Trophoblast cell (in vitro differentiated cells and primary cell): ENCODE data around the gene CCK.

Source experiments
- DNase-seq, 2 donors: peaks; one replicate each; pipeline ENCODE4 v3.0.0-alpha.2; 2016
- H2AFZ ChIP-seq: 2 replicates; pipeline ENCODE4 v1.6.1; 2013; ENCODE audit warnings: low read length, moderate library complexity, mild to moderate bottlenecking; ENCODE audit not compliant: insufficient read depth, poor library complexity
- H2AK5ac ChIP-seq: 2 replicates; pipeline ENCODE4 v1.6.1; 2013; ENCODE audit warnings: mild to moderate bottlenecking, low read length
- H2BK120ac ChIP-seq: 2 replicates; pipeline ENCODE4 v1.6.1; 2013; ENCODE audit warnings: low read length, mild to moderate bottlenecking, moderate library complexity; ENCODE audit not compliant: insufficient read depth, poor library complexity
- H2BK12ac ChIP-seq: 2 replicates; pipeline ENCODE4 v1.6.1; 2013; ENCODE audit warnings: mild to moderate bottlenecking, low read length, moderate library complexity
- H2BK5ac ChIP-seq: 2 replicates; pipeline ENCODE4 v1.6.1; 2013; ENCODE audit warnings: low read length, low read depth, moderate library complexity, mild to moderate bottlenecking; ENCODE audit not compliant: poor library complexity
- H3K14ac ChIP-seq: 2 replicates; pipeline ENCODE4 v1.6.1; 2013; ENCODE audit warnings: mild to moderate bottlenecking, low read length
- H3K18ac ChIP-seq: 2 replicates; pipeline ENCODE4 v1.6.1; 2013; ENCODE audit warnings: mild to moderate bottlenecking, low read length
- H3K23ac ChIP-seq: 2 replicates; pipeline ENCODE4 v1.6.1; 2013; ENCODE audit warnings: low read length
- H3K27ac ChIP-seq: 2 replicates; pipeline ENCODE4 v1.5.1; 2013; ENCODE audit warnings: low read depth, mild to moderate bottlenecking, inconsistent platforms, low read length, moderate library complexity
- H3K27me3 ChIP-seq: 2 replicates; pipeline ENCODE4 v1.6.1; 2013; ENCODE audit warnings: inconsistent platforms, mild to moderate bottlenecking, low read length, moderate library complexity; ENCODE audit not compliant: insufficient read depth
- H3K36me3 ChIP-seq, 2 experiments: 1 replicate in 1 of 2; 2 replicates in 1 of 2; pipeline ENCODE4 v1.6.1; 2013; ENCODE audit warnings: low read length in 2 of 2, mild to moderate bottlenecking in 2 of 2, moderate library complexity in 1 of 2; ENCODE audit not compliant: insufficient read depth in 2 of 2, control insufficient read depth in 1 of 2
- H3K4ac ChIP-seq: 2 replicates; pipeline ENCODE4 v1.6.1; 2013; ENCODE audit warnings: low read depth, mild to moderate bottlenecking, low read length, moderate library complexity
- H3K4me1 ChIP-seq, 2 experiments: 1 replicate in 1 of 2; 2 replicates in 1 of 2; pipeline ENCODE4 v1.6.1; 2013; ENCODE audit warnings: low read length in 2 of 2, mild to moderate bottlenecking in 2 of 2, moderate library complexity in 1 of 2; ENCODE audit not compliant: insufficient read depth in 2 of 2, control insufficient read depth in 1 of 2
- H3K4me2 ChIP-seq: 2 replicates; pipeline ENCODE4 v1.6.1; 2013; ENCODE audit warnings: inconsistent platforms, mild to moderate bottlenecking, low read length, moderate library complexity
- H3K4me3 ChIP-seq: 2 replicates; pipeline ENCODE4 v1.5.1; 2013; ENCODE audit warnings: mild to moderate bottlenecking, low read depth, low read length, inconsistent platforms
- H3K79me1 ChIP-seq: one replicate; pipeline ENCODE4 v1.6.1; 2013; ENCODE audit warnings: low read length
- H3K79me2 ChIP-seq: 2 replicates; pipeline ENCODE4 v1.6.1; 2013; ENCODE audit warnings: low read length, mild to moderate bottlenecking; ENCODE audit not compliant: control insufficient read depth, insufficient read depth, poor library complexity
- H3K9ac ChIP-seq: 2 replicates; pipeline ENCODE4 v1.6.1; 2013; ENCODE audit warnings: mild to moderate bottlenecking, low read length
- H3K9me3 ChIP-seq: 2 replicates; pipeline ENCODE4 v1.6.1; 2013; ENCODE audit warnings: low read depth, mild to moderate bottlenecking, control low read depth, inconsistent platforms, low read length; ENCODE audit not compliant: insufficient read depth
- H4K12ac ChIP-seq: 2 replicates; pipeline ENCODE4 v1.6.1; 2013; ENCODE audit warnings: low read depth, mild to moderate bottlenecking, low read length, moderate library complexity
- H4K8ac ChIP-seq: 2 replicates; pipeline ENCODE4 v1.6.1; 2013; ENCODE audit warnings: low read depth, mild to moderate bottlenecking, low read length, moderate library complexity
- H4K91ac ChIP-seq: one replicate; pipeline ENCODE4 v1.6.1; 2013; ENCODE audit warnings: low read depth, mild to moderate bottlenecking, low read length, moderate library complexity
- WGBS: extraction: QIAGEN DNeasy Blood & Tissue Kit; methylation state at CpG from one replicate; pipeline ENCODE4 v1.1.7; 2013; ENCODE audit warnings: missing lambda C conversion rate; ENCODE audit not compliant: insufficient read length, insufficient coverage; ENCODE audit errors: extremely low coverage; 5-methylcytosine and 5-hydroxymethylcytosine counted together

The CCK gene

GRCh38 chr3:42269647-42270046 is 3.7 kb upstream of the CCK start:
- no peak overlapping the region for H3K18ac ChIP-seq
- no peak overlapping the region for H2AK5ac ChIP-seq
- no peaks in the 10 kb centered on the region for H3K36me3 ChIP-seq
- peaks cover 11% of the 10 kb centered on the region for H3K9me3 ChIP-seq
- no peaks in the 10 kb centered on the region for H3K79me1 ChIP-seq
- no peak overlapping the region for H4K8ac ChIP-seq
- no peak overlapping the region for H2BK12ac ChIP-seq
- no CpG with 5 or more reads among the region's 7 CpGs for WGBS
- no peaks in the 10 kb centered on the region for H3K4me1 ChIP-seq
- no peak overlapping the region for H3K14ac ChIP-seq
- H3K4me3 ChIP-seq = no peak overlapping the region
- no peak overlapping the region for H3K4ac ChIP-seq
- H4K12ac ChIP-seq = no peak overlapping the region
- no peak overlapping the region for H3K27ac ChIP-seq
- DNase-seq = no peak
- no peak overlapping the region for H2BK120ac ChIP-seq
- H4K91ac ChIP-seq = no peak overlapping the region
- H2AFZ ChIP-seq = no peak overlapping the region
- H2BK5ac ChIP-seq = no peak overlapping the region
- H3K79me2 ChIP-seq = no peaks in the 10 kb centered on the region
- H3K9ac ChIP-seq = no peak overlapping the region
- H3K27me3 ChIP-seq = peaks cover 5% of the 10 kb centered on the region
- H3K4me2 ChIP-seq = no peak overlapping the region
- H3K23ac ChIP-seq = no peak overlapping the region

- no peak overlapping the region for H3K4me2 ChIP-seq
- no peak for DNase-seq
- no peak overlapping the region for H3K4ac ChIP-seq
- peaks cover 16% of the 10 kb centered on the region for H3K27me3 ChIP-seq
- no peak overlapping the region for H2BK5ac ChIP-seq
- H2BK12ac ChIP-seq = no peak overlapping the region
- H3K9ac ChIP-seq = no peak overlapping the region
- H3K23ac ChIP-seq = peak overlapping the region; percentile 37
- no peak overlapping the region for H4K12ac ChIP-seq
- no peak overlapping the region for H3K18ac ChIP-seq
- no peak overlapping the region for H3K27ac ChIP-seq
- H3K4me3 ChIP-seq = no peak overlapping the region
- peaks cover 2 to 3% of the 10 kb centered on the region in 2 experiments for H3K4me1 ChIP-seq
- H4K8ac ChIP-seq = no peak overlapping the region
- H3K14ac ChIP-seq = no peak overlapping the region
- no peak overlapping the region for H2AFZ ChIP-seq
- no peaks in the 10 kb centered on the region for H3K79me2 ChIP-seq
- H3K36me3 ChIP-seq = no peaks in the 10 kb centered on the region
- no CpG with 5 or more reads among the region's 6 CpGs for WGBS
- H2BK120ac ChIP-seq = no peak overlapping the region
- no peaks in the 10 kb centered on the region for H3K79me1 ChIP-seq
- no peak overlapping the region for H4K91ac ChIP-seq
- H3K9me3 ChIP-seq = peaks cover 16% of the 10 kb centered on the region
- no peak overlapping the region for H2AK5ac ChIP-seq
These were observed 1.9 kb upstream of the CCK start for GRCh38 chr3:42267878-42268277.

- WGBS = no CpG with 5 or more reads among the region's 60 CpGs
- H3K4ac ChIP-seq = no peak overlapping the region
- H3K79me1 ChIP-seq = no peaks in the 10 kb centered on the region
- no peak overlapping the region for H2BK5ac ChIP-seq
- H3K23ac ChIP-seq = no peak overlapping the region
- no peak overlapping the region for H2AK5ac ChIP-seq
- no peak overlapping the region for H4K8ac ChIP-seq
- peaks cover 2 to 3% of the 10 kb centered on the region in 2 experiments for H3K4me1 ChIP-seq
- no peak overlapping the region for H3K9ac ChIP-seq
- no peak overlapping the region for H4K91ac ChIP-seq
- no peak overlapping the region for H3K4me2 ChIP-seq
- peaks cover 14% of the 10 kb centered on the region for H3K9me3 ChIP-seq
- H3K79me2 ChIP-seq = no peaks in the 10 kb centered on the region
- no peak overlapping the region for H2AFZ ChIP-seq
- H3K14ac ChIP-seq = no peak overlapping the region
- H3K36me3 ChIP-seq = no peaks in the 10 kb centered on the region
- no peak overlapping the region for H4K12ac ChIP-seq
- no peak for DNase-seq
- no peak overlapping the region for H3K4me3 ChIP-seq
- H3K27ac ChIP-seq = no peak overlapping the region
- no peak overlapping the region for H2BK12ac ChIP-seq
- no peak overlapping the region for H3K18ac ChIP-seq
- peaks cover 20% of the 10 kb centered on the region for H3K27me3 ChIP-seq
- H2BK120ac ChIP-seq = no peak overlapping the region
These were observed 660 bp downstream of the CCK start for GRCh38 chr3:42265059-42265991.

GRCh38 chr3:42264399-42265058 is 1.5 kb downstream of the CCK start:
- no peak overlapping the region for H2BK120ac ChIP-seq
- peak in 1 of 2 donors; percentile 41 for DNase-seq
- H2BK5ac ChIP-seq = no peak overlapping the region
- no peak overlapping the region for H3K4ac ChIP-seq
- H3K14ac ChIP-seq = no peak overlapping the region
- no peak overlapping the region for H3K23ac ChIP-seq
- H3K9me3 ChIP-seq = peaks cover 15% of the 10 kb centered on the region
- no peak overlapping the region for H3K4me2 ChIP-seq
- H4K12ac ChIP-seq = no peak overlapping the region
- H3K9ac ChIP-seq = no peak overlapping the region
- peaks cover 20% of the 10 kb centered on the region for H3K27me3 ChIP-seq
- no CpG with 5 or more reads among the region's 37 CpGs for WGBS
- no peak overlapping the region for H3K4me3 ChIP-seq
- no peak overlapping the region for H2AK5ac ChIP-seq
- H3K79me2 ChIP-seq = no peaks in the 10 kb centered on the region
- no peaks in the 10 kb centered on the region for H3K79me1 ChIP-seq
- H4K91ac ChIP-seq = no peak overlapping the region
- H4K8ac ChIP-seq = no peak overlapping the region
- peaks cover 2 to 3% of the 10 kb centered on the region in 2 experiments for H3K4me1 ChIP-seq
- H3K27ac ChIP-seq = no peak overlapping the region
- no peak overlapping the region for H3K18ac ChIP-seq
- no peak overlapping the region for H2BK12ac ChIP-seq
- H2AFZ ChIP-seq = no peak overlapping the region
- H3K36me3 ChIP-seq = no peaks in the 10 kb centered on the region
